PC-3 (cell line): ENCODE results near the gene PFKFB2.

Experiments
- CTCF ChIP-seq: fragments of 300-600 bp; sonication (generic); conservative IDR thresholded peaks from 2 replicates; pipeline ENCODE4 v1.5.1; 2017; ENCODE audit warnings: antibody characterized with exemption, low read depth, mild to moderate bottlenecking, low read length
- EZH2 ChIP-seq: fragments of 300-600 bp; sonication (generic); IDR thresholded peaks from one replicate; pipeline ENCODE4 v1.6.1; 2017; ENCODE audit warnings: antibody characterized with exemption, mild to moderate bottlenecking, low read length; ENCODE audit not compliant: unreplicated experiment
- EZH2phosphoT487 ChIP-seq: fragments of 300-600 bp; sonication (generic); IDR thresholded peaks from 2 replicates; pipeline ENCODE4 v1.6.1; 2018; ENCODE audit warnings: mild to moderate bottlenecking, antibody characterized with exemption, low read length, borderline replicate concordance

GRCh38 chr1:207028884-207029650, 24.0 kb upstream of the PFKFB2 start:
- TF ChIP-seq EZH2 (no peak), EZH2phosphoT487 (no peak), CTCF (no peak)
